ENCODE measurements around the gene SCAMP4. TPM values are rescaled to one million over a fixed set of nuclear protein-coding genes. Genes with fewer than 3 reads are reported as not detected.
"Not testable (repeated sequence)": the region's sequence is repeated elsewhere in the genome, so short reads cannot be mapped to it uniquely, and the experiment has no call there.

The SCAMP4 gene
- total RNA-seq, 4 donors from 2014 or later: 18.8 to 38.4 (median 26.7) TPM

GRCh38 chr19:1884719-1885334 is 20.4 kb upstream of the SCAMP4 start:
- Histone ChIP-seq H3K4me1 (peaks cover 29 to 37% of the 10 kb centered on the region in 2 donors), H3K27ac (peak overlapping the region; percentile 74 to 86 (median 84)), H3K4me3 (peak overlapping the region; percentile 78 to 98 (median 90)), H3K36me3 (no peaks in the 10 kb centered on the region), H3K27me3 (no peaks in the 10 kb centered on the region), H3K9me3 (no peaks in the 10 kb centered on the region)
- DNase-seq (no peak), ATAC-seq (peak; percentile 27 to 45)
- intact Hi-C loops (cut with DNase I; ENCODE audit: low total_unique reads): no loop called here
- in situ Hi-C loops (cut with MboI; ENCODE audit: low sequenced_read_pairs in 4 of 4): no loop called here
- TF ChIP-seq CTCF (IDR thresholded peaks at IDR 0.05 in 4 of 5, conservative IDR thresholded peaks at IDR 0.05 in 1 of 5): no peak

- in situ Hi-C loops (cut with MboI; ENCODE audit: low sequenced_read_pairs in 4 of 4); H3K27me3 ChIP-seq; intact Hi-C loops (cut with DNase I; ENCODE audit: low total_unique reads); H3K9me3 ChIP-seq; H3K36me3 ChIP-seq: not testable (repeated sequence)
- Histone ChIP-seq H3K27ac (peak within 1 kb of the TSS; percentile 74 to 86 (median 84)), H3K4me3 (peak within 1 kb of the TSS; percentile 78 to 98 (median 90)), H3K4me1 (peaks cover 25 to 34% of the 10 kb centered on the region in 2 donors)
- DNase-seq: peak; percentile 82 to 89
- peak; percentile 72 to 82 for TF ChIP-seq POLR2A (IDR thresholded peaks at IDR 0.05)
- ATAC-seq: peak; percentile 89 to 96
Measured at GRCh38 chr19:1885398-1886119, 19.6 kb upstream of the SCAMP4 start, which contains the start of gene ABHD17A. Gene ABHD17A (minus strand): TSS chr19:1885496. CDS start chr19:1881566, 3,930 bp downstream.

- H3K4me3 ChIP-seq; H3K27ac ChIP-seq; ATAC-seq; H3K9me3 ChIP-seq; H3K27me3 ChIP-seq; in situ Hi-C loops (cut with MboI; ENCODE audit: low sequenced_read_pairs in 4 of 4); DNase-seq; H3K36me3 ChIP-seq; intact Hi-C loops (cut with DNase I; ENCODE audit: low total_unique reads): not testable (repeated sequence)
- H3K4me1 ChIP-seq: peaks cover 25 to 31% of the 10 kb centered on the region in 2 donors
Measured at GRCh38 chr19:1886360-1886759, 18.8 kb upstream of the SCAMP4 start.

- no peaks in the 10 kb centered on the region for H3K9me3 ChIP-seq
- no peak for ATAC-seq
- no peaks in the 10 kb centered on the region for H3K27me3 ChIP-seq
- TF ChIP-seq POLR2A (IDR thresholded peaks at IDR 0.05) (no peak), CTCF (IDR thresholded peaks at IDR 0.05 in 4 of 5, conservative IDR thresholded peaks at IDR 0.05 in 1 of 5) (no peak)
- H3K4me1 ChIP-seq: peaks cover 12 to 16% of the 10 kb centered on the region in 2 donors
- no peak for DNase-seq
- H3K27ac ChIP-seq: no peak overlapping the region
- in situ Hi-C loops (cut with MboI; ENCODE audit: low sequenced_read_pairs in 4 of 4): no loop called here
- H3K36me3 ChIP-seq: no peaks in the 10 kb centered on the region
- intact Hi-C loops (cut with DNase I; ENCODE audit: low total_unique reads): no loop called here
- no peak overlapping the region for H3K4me3 ChIP-seq
Measured at GRCh38 chr19:1888385-1888784, 16.8 kb upstream of the SCAMP4 start.

GRCh38 chr19:1889907-1890306 is 15.3 kb upstream of the SCAMP4 start:
- Histone ChIP-seq H3K9me3 (no peaks in the 10 kb centered on the region), H3K27me3 (no peaks in the 10 kb centered on the region), H3K4me3 (no peak overlapping the region), H3K4me1 (peaks cover 0 to under 1% of the 10 kb centered on the region in 2 donors), H3K27ac (no peak overlapping the region), H3K36me3 (no peaks in the 10 kb centered on the region)
- no peak for ATAC-seq
- TF ChIP-seq CTCF (IDR thresholded peaks at IDR 0.05 in 4 of 5, conservative IDR thresholded peaks at IDR 0.05 in 1 of 5) (no peak), POLR2A (IDR thresholded peaks at IDR 0.05) (no peak)
- in situ Hi-C loops (cut with MboI; ENCODE audit: low sequenced_read_pairs in 4 of 4) (no loop called here), intact Hi-C loops (cut with DNase I; ENCODE audit: low total_unique reads) (no loop called here)
- DNase-seq: no peak

Data from gastrocnemius medialis (tissue), 4 donors.